DOHH2 (cell line): ENCODE measurements around the gene MRPL47.
"Not testable (repeated sequence)": the region's sequence is repeated elsewhere in the genome, so short reads cannot be mapped to it uniquely, and the experiment has no call there.

Source experiments
- H3F3A ChIP-seq: fragments of 200-600 bp; sonication (generic), shearing (Covaris generic); 2 replicates; pipeline ENCODE4 v1.6.0; 2016; ENCODE audit warnings: antibody characterized with exemption, mild to moderate bottlenecking; ENCODE audit not compliant: control insufficient read depth, insufficient read depth
- H3K27ac ChIP-seq: fragments of 200-600 bp; sonication (generic); 2 replicates; pipeline ENCODE4 v1.5.1; 2014; ENCODE audit warnings: low read depth, mild to moderate bottlenecking, low read length, moderate library complexity
- H3K27me3 ChIP-seq: fragments of 200-600 bp; sonication (generic); 2 replicates; pipeline ENCODE4 v1.6.1; 2014; ENCODE audit warnings: mild to moderate bottlenecking, low read length, mixed read lengths; ENCODE audit not compliant: control insufficient read depth
- H3K36me3 ChIP-seq: fragments of 200-600 bp; sonication (generic); 2 replicates; pipeline ENCODE4 v1.6.1; 2014; ENCODE audit warnings: mild to moderate bottlenecking, low read length, moderate library complexity, mixed read lengths; ENCODE audit not compliant: control insufficient read depth
- H3K4me1 ChIP-seq: fragments of 200-600 bp; sonication (generic); 2 replicates; pipeline ENCODE4 v1.6.1; 2014; ENCODE audit warnings: mild to moderate bottlenecking, low read length, mixed read lengths; ENCODE audit not compliant: control insufficient read depth
- H3K4me2 ChIP-seq: fragments of 200-600 bp; sonication (generic); 2 replicates; pipeline ENCODE4 v1.6.0; 2014; ENCODE audit warnings: mild to moderate bottlenecking, low read length, moderate library complexity
- H3K4me3 ChIP-seq: fragments of 200-600 bp; sonication (generic); 2 replicates; pipeline ENCODE4 v1.5.1; 2014; ENCODE audit warnings: mild to moderate bottlenecking, low read length, mixed read lengths
- H3K79me2 ChIP-seq: fragments of 200-600 bp; sonication (generic); 2 replicates; pipeline ENCODE4 v1.6.1; 2014; ENCODE audit warnings: mild to moderate bottlenecking, low read length, mixed read lengths; ENCODE audit not compliant: control insufficient read depth
- H3K9me2 ChIP-seq: fragments of 200-600 bp; sonication (generic); replicated peaks from 2 replicates; pipeline ENCODE4 v1.6.1; 2014; ENCODE audit warnings: mild to moderate bottlenecking, low read length, mixed read lengths; ENCODE audit not compliant: control insufficient read depth
- H3K9me3 ChIP-seq: fragments of 200-600 bp; sonication (generic); 2 replicates; pipeline ENCODE4 v1.6.1; 2014; ENCODE audit warnings: antibody characterized with exemption, low read length, mixed read lengths; ENCODE audit not compliant: control insufficient read depth, insufficient read depth
- H4K20me1 ChIP-seq: fragments of 200-600 bp; sonication (generic); 2 replicates; pipeline ENCODE4 v1.6.0; 2014; ENCODE audit warnings: low read depth, mild to moderate bottlenecking, antibody characterized with exemption, low read length, moderate library complexity; ENCODE audit not compliant: control insufficient read depth, insufficient read depth
- CTCF ChIP-seq: fragments of 200-600 bp; sonication (generic); IDR thresholded peaks from one replicate; pipeline ENCODE4 v1.5.1; 2014; ENCODE audit warnings: antibody characterized with exemption, mild to moderate bottlenecking, low read depth, low read length; ENCODE audit not compliant: poor library complexity, severe bottlenecking
- EZH2phosphoT487 ChIP-seq: fragments of 200-600 bp; sonication (generic); IDR thresholded peaks from 2 replicates; pipeline ENCODE4 v1.6.1; 2017; ENCODE audit warnings: borderline replicate concordance, mild to moderate bottlenecking, antibody characterized with exemption, low read length, moderate library complexity, mixed read lengths

Gene MRPL47

GRCh38 chr3:179651687-179652446 is 47.4 kb upstream of the MRPL47 start:
- Histone ChIP-seq H3K4me2 (peak overlapping the region; percentile 67), H3K36me3 (peaks cover 25% of the 10 kb centered on the region), H3K27me3 (no peaks in the 10 kb centered on the region), H3F3A (peaks cover 12% of the 10 kb centered on the region), H3K27ac (peak overlapping the region; percentile 87), H3K9me3 (no peaks in the 10 kb centered on the region), H4K20me1 (peaks cover 5% of the 10 kb centered on the region; the same call in 1 of the 2 replicates), H3K79me2 (peaks cover 38% of the 10 kb centered on the region), H3K4me1 (peaks cover 37% of the 10 kb centered on the region), H3K9me2 (no peaks in the 10 kb centered on the region), H3K4me3 (peak overlapping the region; percentile 81)
- TF ChIP-seq CTCF (no peak), EZH2phosphoT487 (no peak)

GRCh38 chr3:179646177-179646576 is 41.7 kb upstream of the MRPL47 start:
- no peak for TF ChIP-seq CTCF
- no peak for TF ChIP-seq EZH2phosphoT487
- Histone ChIP-seq H3K4me2 (no peak overlapping the region), H3K36me3 (no peaks in the 10 kb centered on the region), H3K27me3 (no peaks in the 10 kb centered on the region), H3K4me1 (peaks cover 5% of the 10 kb centered on the region), H4K20me1 (no peaks in the 10 kb centered on the region), H3K27ac (no peak overlapping the region), H3F3A (peaks cover 3% of the 10 kb centered on the region; the same call in 1 of the 2 replicates), H3K79me2 (no peaks in the 10 kb centered on the region), H3K9me3 (no peaks in the 10 kb centered on the region), H3K9me2 (no peaks in the 10 kb centered on the region), H3K4me3 (no peak overlapping the region)

GRCh38 chr3:179643837-179644236 is 39.4 kb upstream of the MRPL47 start:
- not testable (repeated sequence) for H3K9me3 ChIP-seq, H3F3A ChIP-seq, H3K4me3 ChIP-seq, H3K4me1 ChIP-seq, H3K4me2 ChIP-seq, H3K27ac ChIP-seq, H3K9me2 ChIP-seq, H3K36me3 ChIP-seq, H3K27me3 ChIP-seq, H3K79me2 ChIP-seq, H4K20me1 ChIP-seq

GRCh38 chr3:179642871-179643270 is 38.4 kb upstream of the MRPL47 start:
- no peaks in the 10 kb centered on the region for H3K79me2 ChIP-seq
- H3K4me3 ChIP-seq = no peak overlapping the region
- H3K4me1 ChIP-seq = no peaks in the 10 kb centered on the region
- TF ChIP-seq EZH2phosphoT487 (no peak), CTCF (no peak)
- no peaks in the 10 kb centered on the region for H3K9me2 ChIP-seq
- H4K20me1 ChIP-seq = no peaks in the 10 kb centered on the region
- no peak overlapping the region for H3K27ac ChIP-seq
- no peaks in the 10 kb centered on the region for H3F3A ChIP-seq
- no peaks in the 10 kb centered on the region for H3K36me3 ChIP-seq
- no peaks in the 10 kb centered on the region for H3K27me3 ChIP-seq
- H3K4me2 ChIP-seq = no peak overlapping the region
- H3K9me3 ChIP-seq = no peaks in the 10 kb centered on the region
